NT2/D1 (cell line): Measurements from ENCODE around the gene ATP6V0A4.
"Not testable (repeated sequence)": the region's sequence is repeated elsewhere in the genome, so short reads cannot be mapped to it uniquely, and the experiment has no call there.

Experiments used
- DNase-seq: peaks from one replicate; pipeline ENCODE4 v3.0.0-alpha.2; 2011; ENCODE audit warnings: low read depth, low spot score
- H3K27me3 ChIP-seq: 2 replicates; pipeline ENCODE4 v1.6.0; 2011; ENCODE audit warnings: mild to moderate bottlenecking; ENCODE audit not compliant: insufficient read length, insufficient read depth
- H3K36me3 ChIP-seq: 2 replicates; pipeline ENCODE4 v1.6.1; 2011; ENCODE audit warnings: mild to moderate bottlenecking, low read length, mixed read lengths; ENCODE audit not compliant: insufficient read depth, insufficient read length
- H3K4me1 ChIP-seq: 2 replicates; pipeline ENCODE4 v1.5.1; 2011; ENCODE audit not compliant: insufficient read depth, insufficient read length
- H3K4me3 ChIP-seq: 2 replicates; pipeline ENCODE4 v1.5.1; 2011; ENCODE audit warnings: low read depth; ENCODE audit not compliant: insufficient read length
- H3K9ac ChIP-seq: 2 replicates; pipeline ENCODE4 v1.6.0; 2011; ENCODE audit warnings: low read depth; ENCODE audit not compliant: insufficient read length
- H3K9me3 ChIP-seq: 2 replicates; pipeline ENCODE4 v1.5.1; 2011; ENCODE audit warnings: mild to moderate bottlenecking, low read length; ENCODE audit not compliant: insufficient read depth
- SUZ12 ChIP-seq: IDR thresholded peaks from 2 replicates; pipeline ENCODE4 v1.6.1; 2011; ENCODE audit not compliant: insufficient read length, insufficient read depth; ENCODE audit errors: extremely low read depth
- YY1 ChIP-seq: IDR thresholded peaks from 2 replicates; pipeline ENCODE4 v1.6.1; 2011; ENCODE audit not compliant: insufficient read length, insufficient read depth
- ZNF274 ChIP-seq: IDR thresholded peaks from 2 replicates; pipeline ENCODE4 v1.6.1; 2011; ENCODE audit warnings: mild to moderate bottlenecking, low read depth, low read length

The ATP6V0A4 gene

GRCh38 chr7:138700857-138701536 is 97.0 kb downstream of the ATP6V0A4 start, which contains the start of gene SVOPL:
SVOPL (minus strand) TSS chr7:138701362; CDS start chr7:138679045, 22,317 bp downstream.
- no peak for TF ChIP-seq SUZ12
- no peak for TF ChIP-seq ZNF274
- no peak for TF ChIP-seq YY1
- no peaks in the 10 kb centered on the region for H3K4me1 ChIP-seq
- no peak within 1 kb of the TSS for H3K4me3 ChIP-seq
- H3K9ac ChIP-seq = no peak within 1 kb of the TSS
- H3K36me3 ChIP-seq = no peaks in the 10 kb centered on the region
- H3K9me3 ChIP-seq = no peaks in the 10 kb centered on the region
- DNase-seq = no peak
- no peaks in the 10 kb centered on the region for H3K27me3 ChIP-seq

GRCh38 chr7:138699661-138700060 is 98.3 kb downstream of the ATP6V0A4 start:
- no peaks in the 10 kb centered on the region for H3K9me3 ChIP-seq
- no peak overlapping the region for H3K4me3 ChIP-seq
- no peak overlapping the region for H3K9ac ChIP-seq
- no peaks in the 10 kb centered on the region for H3K27me3 ChIP-seq
- no peaks in the 10 kb centered on the region for H3K36me3 ChIP-seq
- no peak for DNase-seq
- H3K4me1 ChIP-seq = no peaks in the 10 kb centered on the region
- TF ChIP-seq YY1 (no peak), SUZ12 (no peak), ZNF274 (no peak)

- no peak for DNase-seq
- TF ChIP-seq SUZ12 = no peak
- TF ChIP-seq ZNF274 = no peak
- TF ChIP-seq YY1 = no peak
- Histone ChIP-seq H3K9me3 (no peaks in the 10 kb centered on the region), H3K9ac (no peak overlapping the region), H3K4me3 (no peak overlapping the region), H3K36me3 (no peaks in the 10 kb centered on the region), H3K4me1 (no peaks in the 10 kb centered on the region), H3K27me3 (no peaks in the 10 kb centered on the region)
Observed at GRCh38 chr7:138698281-138698680, 99.7 kb downstream of the ATP6V0A4 start.

- H3K27me3 ChIP-seq = no peaks in the 10 kb centered on the region
- H3K36me3 ChIP-seq = no peaks in the 10 kb centered on the region
- H3K9ac ChIP-seq = no peak overlapping the region
- no peak for TF ChIP-seq SUZ12
- no peak for TF ChIP-seq ZNF274
- no peak for TF ChIP-seq YY1
- no peak overlapping the region for H3K4me3 ChIP-seq
- DNase-seq = no peak
- H3K4me1 ChIP-seq = no peaks in the 10 kb centered on the region
- no peaks in the 10 kb centered on the region for H3K9me3 ChIP-seq
Observed at GRCh38 chr7:138697535-138698182, 100.3 kb downstream of the ATP6V0A4 start.

GRCh38 chr7:138695776-138696175 is 102.2 kb downstream of the ATP6V0A4 start:
- H3K27me3 ChIP-seq, H3K4me1 ChIP-seq, DNase-seq, H3K9me3 ChIP-seq, H3K36me3 ChIP-seq, H3K4me3 ChIP-seq, H3K9ac ChIP-seq: not testable (repeated sequence)

GRCh38 chr7:138695106-138695505 is 102.9 kb downstream of the ATP6V0A4 start:
- TF ChIP-seq YY1 (no peak), ZNF274 (no peak), SUZ12 (no peak)

GRCh38 chr7:138691178-138691577 is 106.8 kb downstream of the ATP6V0A4 start:
- Histone ChIP-seq H3K9me3 (peaks cover 11% of the 10 kb centered on the region; the same call in 1 of the 2 replicates), H3K4me1 (no peaks in the 10 kb centered on the region), H3K27me3 (no peaks in the 10 kb centered on the region), H3K4me3 (no peak overlapping the region), H3K36me3 (no peaks in the 10 kb centered on the region), H3K9ac (no peak overlapping the region)
- no peak for DNase-seq
- TF ChIP-seq ZNF274 = no peak
- TF ChIP-seq YY1 = no peak
- no peak for TF ChIP-seq SUZ12

More at GRCh38 chr7:138695106-138695505, 102.9 kb downstream of the ATP6V0A4 start:
- no peak overlapping the region for H3K9ac ChIP-seq
- no peaks in the 10 kb centered on the region for H3K27me3 ChIP-seq
- H3K4me3 ChIP-seq = no peak overlapping the region
- no peak for DNase-seq
- H3K4me1 ChIP-seq = no peaks in the 10 kb centered on the region
- H3K9me3 ChIP-seq = no peaks in the 10 kb centered on the region
- no peaks in the 10 kb centered on the region for H3K36me3 ChIP-seq
